HG03342 (cell line): Measurements from ENCODE around the gene KRT12.

Experiments
- ATAC-seq: cut with Tn5 transposase; IDR thresholded peaks from one replicate; pipeline ENCODE4 v1.9.1; 2021; ENCODE audit warnings: mild to moderate bottlenecking, moderate library complexity; ENCODE audit not compliant: unreplicated experiment

Gene KRT12

DNA sequence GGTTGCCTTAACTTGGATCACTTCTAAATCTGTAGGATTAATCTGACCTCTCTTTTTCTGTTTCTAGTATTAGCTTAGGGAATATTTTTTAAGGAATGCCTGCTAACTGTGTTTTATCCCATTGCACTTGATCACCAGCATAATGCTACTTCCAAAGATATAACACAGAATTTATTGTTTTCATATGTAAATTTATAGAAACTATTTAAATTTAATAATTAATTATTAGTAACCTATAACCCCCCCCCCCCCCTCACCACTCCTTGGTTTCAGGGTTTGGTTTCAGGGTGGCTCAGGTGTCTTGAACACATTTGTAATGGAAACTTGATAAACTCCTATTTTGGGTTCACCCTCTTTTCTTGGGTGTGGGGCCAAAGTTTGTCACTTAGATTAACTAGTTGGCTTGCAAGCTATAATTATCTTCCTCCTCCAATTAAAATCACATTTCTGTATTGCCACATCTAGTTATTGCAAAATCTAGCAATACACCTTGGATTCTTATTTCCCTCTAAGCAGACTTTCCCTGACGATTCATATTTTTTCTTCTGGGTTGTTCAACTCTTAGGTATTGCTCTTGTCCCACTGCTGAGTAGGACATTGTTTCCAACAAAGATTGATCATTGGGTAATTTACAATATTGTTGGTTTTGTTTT lies 18.3 kb downstream of the KRT12 start:
- no peak for ATAC-seq

DNA sequence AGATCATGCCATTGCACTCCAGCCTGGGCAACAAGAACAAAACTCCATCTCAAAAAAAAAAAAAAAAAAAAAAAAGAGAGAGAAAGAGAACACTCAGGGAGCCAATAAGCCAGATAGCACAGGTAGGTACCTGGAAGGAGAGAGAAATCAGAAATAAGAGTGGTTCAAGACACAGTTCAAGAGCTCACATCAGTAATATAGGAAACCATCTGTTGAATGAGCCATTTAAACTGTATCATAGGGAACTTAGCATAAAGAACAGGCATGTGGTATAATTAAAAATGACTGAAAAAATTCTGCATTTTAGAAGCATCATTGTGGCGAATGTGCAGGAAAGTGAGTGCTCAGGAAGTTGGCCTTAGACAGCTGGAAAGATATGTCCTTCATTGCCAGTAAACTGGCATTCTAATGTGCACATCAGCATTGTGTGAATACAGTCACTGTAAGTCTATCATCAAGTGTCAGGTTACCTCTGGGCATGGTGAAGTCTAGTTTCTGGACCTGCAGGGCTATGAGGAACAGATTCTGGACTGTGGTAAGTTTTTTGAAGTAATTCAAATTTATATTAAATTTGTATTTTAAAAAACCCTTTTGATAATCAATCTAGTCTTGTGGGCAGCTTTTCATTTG lies 20.4 kb downstream of the KRT12 start:
- no peak for ATAC-seq

DNA sequence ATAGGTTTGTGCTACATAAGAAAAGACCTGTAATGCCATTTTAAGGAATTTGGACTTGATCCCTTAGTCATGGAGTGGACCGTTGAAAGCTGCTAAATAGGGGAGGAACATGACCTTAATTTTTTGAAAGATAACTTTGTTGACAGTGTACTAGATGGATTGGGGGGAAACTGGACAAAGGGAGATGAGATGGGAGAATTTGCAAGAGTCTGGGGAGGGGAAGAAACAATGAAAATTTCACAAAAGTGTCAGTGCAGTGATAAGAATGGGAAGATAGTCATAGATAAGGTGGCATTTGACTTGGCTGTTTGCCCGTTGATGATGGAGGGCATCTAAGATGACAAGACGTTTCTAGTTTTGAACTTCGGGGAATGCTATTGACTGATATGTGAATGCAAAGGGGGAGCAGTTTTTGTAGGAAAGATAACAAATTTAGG lies 22.3 kb downstream of the KRT12 start:
- ATAC-seq, result no peak

DNA sequence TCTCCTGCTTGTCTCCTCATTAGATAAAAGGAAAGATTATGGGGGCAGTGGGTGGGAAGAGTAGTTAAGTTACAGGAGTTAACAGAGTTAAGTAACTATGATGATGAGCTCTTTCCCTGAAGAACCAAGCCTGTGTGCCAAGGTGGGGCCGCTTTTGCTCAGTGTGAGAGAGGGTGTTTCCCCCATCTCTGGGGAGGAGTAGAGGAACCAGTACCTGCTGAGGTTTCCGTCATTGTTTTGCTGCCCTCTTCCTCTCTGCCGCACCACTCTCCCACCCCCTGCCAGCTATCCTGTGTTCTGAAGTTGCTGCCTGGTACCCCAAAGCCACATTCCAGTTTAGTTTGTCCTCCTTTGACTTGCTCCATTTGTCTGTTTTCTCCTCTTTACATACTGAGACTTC lies 23.8 kb downstream of the KRT12 start:
- ATAC-seq, result no peak

DNA sequence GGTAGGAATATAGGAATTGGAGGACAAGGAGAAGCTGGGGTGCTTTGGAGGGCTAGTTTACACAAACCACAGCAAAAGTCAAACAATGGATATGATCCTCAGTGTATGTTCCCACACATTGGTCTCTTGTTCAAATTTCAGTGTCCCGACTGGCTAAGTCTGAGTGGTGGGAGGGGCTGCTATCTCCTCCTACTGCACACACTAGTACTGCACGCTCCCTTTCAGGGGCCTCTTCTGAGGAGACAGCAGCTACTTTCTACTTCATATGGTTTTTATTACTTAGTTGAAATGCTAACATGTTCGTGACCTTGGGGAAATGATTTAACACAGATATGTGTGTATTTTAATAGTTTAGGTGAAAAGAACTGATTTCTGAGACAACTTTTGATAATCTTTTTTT lies 25.8 kb downstream of the KRT12 start:
- no peak for ATAC-seq

DNA sequence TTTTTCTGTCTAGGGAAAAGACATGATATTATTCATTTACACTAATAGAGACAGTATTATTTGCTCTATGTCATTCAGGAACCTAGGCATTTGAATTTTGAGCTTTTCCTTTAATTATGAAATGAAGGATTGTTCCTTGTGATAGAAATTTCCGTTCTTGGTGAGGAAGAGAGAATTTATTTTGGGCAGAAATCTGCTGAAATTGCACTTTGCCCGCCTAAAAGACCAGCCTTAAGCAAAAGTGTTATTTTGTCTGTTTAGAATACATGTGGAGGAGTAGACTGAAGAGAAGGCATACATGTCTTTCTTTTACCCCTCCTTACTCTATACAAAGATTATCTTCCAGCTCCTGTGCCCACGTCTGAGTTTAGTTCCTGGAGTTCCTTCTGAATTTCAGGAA lies 27.8 kb downstream of the KRT12 start:
- ATAC-seq, result no peak

DNA sequence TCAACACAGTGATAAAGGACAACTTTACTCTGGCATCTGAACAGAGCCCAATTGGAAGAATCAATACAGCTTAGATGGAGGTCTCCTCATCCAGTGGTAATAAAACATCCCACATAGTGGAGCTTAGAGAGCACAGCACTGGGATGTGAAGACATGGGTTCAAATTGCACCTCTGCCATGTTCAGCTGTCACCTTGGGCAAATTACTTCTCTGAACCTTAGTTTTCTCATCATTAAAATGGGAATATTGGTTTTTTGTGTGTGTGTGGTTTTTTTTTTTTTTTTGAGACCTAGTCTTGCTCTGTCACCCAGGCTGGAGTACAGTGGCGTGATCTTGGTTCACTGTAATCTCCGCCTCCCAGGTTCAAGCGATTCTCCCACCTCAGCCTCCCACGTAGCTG lies 31.0 kb downstream of the KRT12 start:
- no peak for ATAC-seq

DNA sequence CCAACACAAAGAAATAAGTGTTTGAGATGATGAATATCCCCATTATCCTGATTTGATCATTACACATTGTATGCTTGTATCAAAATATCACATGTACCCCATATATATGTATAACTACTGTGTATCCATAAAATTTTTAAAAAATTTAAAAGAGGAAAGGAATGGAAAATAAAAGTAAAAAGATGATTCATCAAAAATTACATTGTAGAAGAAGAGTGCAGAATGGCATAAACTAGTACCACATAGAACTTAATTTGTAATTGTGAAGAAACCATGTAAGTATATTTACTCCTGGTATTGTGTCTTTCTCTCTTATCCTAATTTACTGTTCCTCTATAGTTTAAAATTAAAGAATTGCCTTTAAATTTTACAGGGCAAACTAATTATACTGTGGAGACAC lies 33.1 kb downstream of the KRT12 start:
- ATAC-seq, result no peak

DNA sequence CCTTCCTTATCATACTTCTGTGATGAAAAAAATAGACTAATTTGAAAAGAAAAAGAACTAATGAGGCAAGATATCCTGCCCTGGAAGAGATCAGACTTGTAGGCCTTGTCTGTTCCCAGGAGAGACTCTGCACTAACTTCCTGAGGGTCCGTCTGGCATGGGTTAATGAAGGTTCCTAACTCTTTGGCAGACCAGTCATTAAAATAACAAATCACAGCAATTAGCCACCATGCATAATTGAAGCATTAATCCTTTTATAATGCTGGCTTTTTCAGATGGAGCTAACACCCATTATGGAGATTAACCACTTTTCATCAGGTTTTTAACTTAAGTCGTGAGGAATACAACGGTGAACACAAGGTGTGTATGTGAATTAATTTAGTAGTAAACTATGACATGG lies 34.2 kb downstream of the KRT12 start:
- ATAC-seq, result no peak

DNA sequence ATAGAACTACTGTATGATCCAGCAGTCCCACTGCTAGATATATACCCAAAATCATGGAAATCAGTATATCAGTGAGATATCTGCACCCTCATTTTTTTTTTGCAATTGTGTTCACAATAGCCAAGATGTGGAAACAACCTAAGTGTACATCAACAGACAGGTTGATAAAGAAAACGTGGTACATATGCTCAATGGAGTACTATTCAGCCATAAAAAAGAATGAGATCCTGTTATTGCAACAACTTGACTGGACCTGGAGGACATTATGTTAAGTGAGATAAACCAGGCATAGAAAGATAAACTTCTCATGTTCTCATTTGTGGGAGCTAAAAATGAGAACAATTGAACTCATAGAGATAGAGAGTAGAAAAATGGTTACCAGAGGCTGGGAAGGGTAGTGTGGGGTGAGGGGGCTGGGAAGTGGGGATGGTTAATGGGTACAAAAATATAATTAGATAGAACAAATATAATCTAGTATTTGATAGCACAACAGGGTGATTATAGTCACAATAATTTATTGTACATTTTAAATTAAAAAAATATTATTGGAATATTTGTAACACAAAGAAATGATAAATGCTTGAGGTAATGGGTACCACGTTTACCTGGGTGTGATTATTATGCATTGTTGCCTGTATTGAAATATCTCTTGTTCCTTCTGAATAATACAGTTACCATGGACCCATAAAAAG lies 36.8 kb downstream of the KRT12 start:
- no peak for ATAC-seq

DNA sequence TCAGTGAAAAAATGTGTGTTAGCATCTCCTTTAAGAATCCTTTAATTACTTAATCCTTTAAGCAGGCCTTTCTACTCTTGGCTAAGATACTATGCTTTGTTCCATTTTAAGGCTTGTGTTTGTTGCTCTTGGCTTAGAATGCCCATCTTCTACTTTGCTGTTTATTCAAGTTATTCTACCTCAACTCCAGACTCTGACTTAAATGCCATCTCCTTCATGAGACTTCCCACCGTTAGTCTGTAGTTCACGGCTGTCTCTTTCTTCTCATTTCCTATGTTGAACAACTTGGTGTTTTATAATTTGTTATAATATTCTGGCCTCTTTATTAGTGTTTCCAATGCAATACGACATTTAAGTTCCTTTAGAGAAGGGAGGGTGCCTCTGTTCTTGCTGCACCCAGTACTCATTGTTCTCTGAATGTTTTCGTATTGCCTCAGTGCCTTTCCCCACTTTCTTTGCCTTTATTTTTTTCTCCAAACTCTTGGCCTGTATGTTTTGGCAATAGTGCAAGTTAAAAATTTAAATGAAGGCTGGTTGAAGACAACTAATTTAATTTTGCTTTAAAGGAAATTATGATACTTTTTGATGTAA lies 38.5 kb downstream of the KRT12 start:
- no peak for ATAC-seq

DNA sequence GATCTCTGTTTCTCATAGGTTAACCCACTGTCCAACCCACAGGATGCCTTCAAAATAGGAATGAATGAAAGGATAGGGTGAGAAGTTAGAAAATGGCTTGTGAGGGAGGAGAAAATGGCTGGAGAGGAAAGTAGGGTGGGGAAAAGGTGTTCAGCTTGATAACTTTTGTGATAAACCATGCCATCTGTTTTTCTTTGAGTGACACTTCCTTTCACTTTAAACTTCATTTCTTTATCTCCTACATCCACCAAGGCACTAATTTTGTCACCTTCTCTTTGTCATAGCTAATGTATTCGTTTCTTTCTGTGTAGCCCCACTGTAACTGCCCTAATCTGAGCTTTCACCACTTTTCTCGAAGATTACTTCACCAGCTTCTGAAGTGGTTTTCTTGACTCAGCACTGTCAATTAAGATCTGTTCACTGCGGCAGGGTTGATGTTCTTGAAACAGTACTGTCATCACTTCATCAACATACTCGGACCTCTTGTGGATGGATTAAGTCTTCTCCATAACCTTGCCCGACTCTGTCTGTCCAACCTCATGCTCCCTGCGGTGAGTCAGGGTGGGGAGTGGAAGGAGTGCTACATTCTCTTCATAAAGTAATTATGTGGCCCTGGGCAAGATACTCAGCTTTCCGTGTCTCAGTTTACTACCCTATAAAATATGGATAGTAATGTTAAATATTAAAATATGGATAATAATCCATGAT lies 39.1 kb downstream of the KRT12 start:
- no peak for ATAC-seq

DNA sequence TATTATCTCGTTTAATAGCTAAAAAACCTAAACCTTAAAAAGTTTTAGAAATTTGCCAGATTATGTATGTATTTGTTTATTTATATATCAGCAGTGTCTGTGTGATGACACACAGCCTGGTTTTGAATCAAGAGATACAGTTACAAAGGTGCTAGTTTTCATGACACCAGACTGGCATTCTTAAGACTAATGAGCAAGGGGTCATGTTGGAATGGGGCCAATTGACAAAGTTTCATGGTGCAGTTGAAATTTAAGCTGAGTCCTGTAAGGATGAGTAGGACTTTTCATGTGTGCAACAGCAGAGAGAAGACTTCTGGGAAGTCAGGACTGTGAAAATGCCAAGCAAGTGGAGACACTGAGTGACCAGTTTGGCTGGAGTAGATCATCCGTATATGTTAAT lies 41.4 kb downstream of the KRT12 start:
- no peak for ATAC-seq

DNA sequence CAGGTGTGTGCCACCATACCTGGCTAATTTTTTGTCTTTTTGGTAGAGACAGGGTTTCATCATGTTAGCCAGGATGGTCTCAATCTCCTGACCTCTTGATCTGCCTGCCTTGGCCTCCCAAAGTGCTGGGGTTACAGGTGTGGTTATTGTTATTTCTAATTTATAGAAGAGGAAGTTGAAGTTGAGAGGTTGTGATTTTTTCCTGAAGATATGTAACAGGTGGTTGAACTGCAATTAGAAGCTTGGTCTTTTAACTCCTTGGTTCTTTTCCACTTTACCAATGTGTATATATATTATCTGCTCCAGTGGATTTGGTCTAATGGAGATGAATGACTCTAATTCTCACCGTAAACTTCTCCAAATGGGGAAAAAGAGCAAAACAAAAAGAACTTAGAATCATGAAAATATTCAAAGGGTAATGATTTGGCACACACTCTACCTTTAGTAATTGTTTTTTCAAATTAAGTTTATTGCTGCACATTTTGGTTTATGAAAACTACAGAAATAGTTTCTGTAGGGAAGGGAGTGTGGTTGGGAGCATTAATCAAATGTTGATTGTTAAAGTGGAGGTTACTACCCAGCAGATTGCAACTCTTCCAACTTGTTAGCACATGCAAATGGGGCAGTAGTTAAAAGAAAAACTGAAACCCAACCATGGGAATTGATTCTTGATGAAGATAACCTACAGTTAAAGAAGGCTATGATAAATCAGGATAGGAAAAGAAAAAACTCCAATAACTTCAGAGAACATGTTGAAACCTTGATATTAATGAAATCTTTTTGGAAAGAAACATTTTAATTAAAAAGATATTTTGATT lies 42.8 kb downstream of the KRT12 start:
- no peak for ATAC-seq

DNA sequence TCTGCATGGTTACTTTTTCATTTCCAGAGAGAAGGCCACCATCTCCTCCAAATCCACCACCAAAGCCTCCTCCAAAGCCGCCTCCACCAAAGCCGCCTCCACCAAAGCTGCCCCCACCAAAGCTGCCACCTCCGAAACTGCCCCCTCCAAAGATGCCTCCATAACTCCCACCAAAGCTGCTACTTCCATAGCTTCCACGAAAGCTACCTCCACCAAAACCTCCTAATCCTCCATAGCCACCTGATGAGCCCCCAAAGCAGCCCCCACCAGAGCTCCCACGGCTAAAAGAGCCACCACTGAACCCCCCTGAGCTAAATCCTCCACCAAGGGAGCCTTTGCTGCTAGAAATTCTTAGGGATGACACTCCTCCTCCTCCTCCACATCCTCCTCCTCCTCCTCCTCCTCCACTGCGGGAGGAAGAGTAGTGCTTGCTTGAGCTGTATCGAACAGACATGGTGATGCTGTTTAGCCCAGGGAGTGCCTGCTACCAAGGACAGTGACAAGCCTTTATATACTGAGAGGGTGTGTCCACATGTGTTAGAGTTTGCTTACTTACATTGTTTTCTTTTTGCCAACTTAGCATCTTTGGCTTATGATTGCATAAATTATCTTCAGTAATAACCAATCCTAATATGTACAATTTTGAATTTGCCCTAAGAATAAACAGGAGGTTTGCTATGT lies 44.8 kb downstream of the KRT12 start, which contains the start of gene KRT10:
Gene KRT10, minus strand, starts transcription at position 483 of the 681 bp plus-strand sequence. Its CDS starts 29 bp downstream, at position 454.
- ATAC-seq, result no peak

DNA sequence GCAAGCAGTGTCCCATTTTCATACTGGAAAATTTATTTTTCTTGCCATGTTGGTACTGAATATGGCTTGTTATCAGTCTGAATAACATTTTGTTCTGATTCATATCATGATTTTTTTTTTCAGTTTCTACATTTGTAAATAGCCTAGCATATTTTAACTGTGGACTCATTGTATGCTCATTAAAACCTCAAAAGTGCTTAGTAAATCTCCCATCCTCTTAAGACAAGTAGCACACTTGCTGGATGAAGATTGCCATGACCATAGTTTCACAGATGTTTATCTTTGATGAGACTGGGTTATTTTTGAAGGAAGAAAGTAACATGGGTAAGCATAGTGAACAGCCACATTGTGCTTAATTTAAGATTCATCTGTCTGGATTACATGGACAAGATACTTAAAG lies 45.5 kb downstream of the KRT12 start:
- no peak for ATAC-seq

DNA sequence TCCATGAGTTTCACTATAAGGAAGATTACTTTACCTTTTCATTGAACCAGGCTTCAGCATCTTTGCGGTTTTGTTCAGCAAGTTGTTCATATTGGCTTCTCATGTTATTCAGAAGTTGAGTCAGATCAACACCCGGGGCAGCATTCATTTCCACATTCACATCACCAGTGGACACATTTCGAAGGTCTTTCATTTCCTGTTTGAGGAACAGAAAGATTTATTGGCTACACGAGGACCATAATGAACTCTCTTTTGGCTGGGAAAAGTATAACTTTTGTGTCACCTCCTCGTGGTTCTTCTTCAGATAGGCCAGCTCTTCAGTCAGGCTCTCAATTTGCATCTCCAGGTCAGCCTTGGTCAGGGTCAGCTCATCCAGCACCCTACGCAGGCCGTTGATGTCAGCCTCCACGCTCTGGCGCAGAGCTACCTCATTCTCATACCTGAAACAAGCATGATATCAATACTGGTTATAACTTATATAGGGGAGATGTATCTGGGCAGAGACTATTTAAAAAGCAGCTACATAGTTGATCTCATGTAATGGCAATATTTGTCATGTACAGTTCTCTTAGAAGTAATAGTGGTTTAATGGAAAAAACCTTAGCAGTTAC lies 46.7 kb downstream of the KRT12 start:
- no peak for ATAC-seq

DNA sequence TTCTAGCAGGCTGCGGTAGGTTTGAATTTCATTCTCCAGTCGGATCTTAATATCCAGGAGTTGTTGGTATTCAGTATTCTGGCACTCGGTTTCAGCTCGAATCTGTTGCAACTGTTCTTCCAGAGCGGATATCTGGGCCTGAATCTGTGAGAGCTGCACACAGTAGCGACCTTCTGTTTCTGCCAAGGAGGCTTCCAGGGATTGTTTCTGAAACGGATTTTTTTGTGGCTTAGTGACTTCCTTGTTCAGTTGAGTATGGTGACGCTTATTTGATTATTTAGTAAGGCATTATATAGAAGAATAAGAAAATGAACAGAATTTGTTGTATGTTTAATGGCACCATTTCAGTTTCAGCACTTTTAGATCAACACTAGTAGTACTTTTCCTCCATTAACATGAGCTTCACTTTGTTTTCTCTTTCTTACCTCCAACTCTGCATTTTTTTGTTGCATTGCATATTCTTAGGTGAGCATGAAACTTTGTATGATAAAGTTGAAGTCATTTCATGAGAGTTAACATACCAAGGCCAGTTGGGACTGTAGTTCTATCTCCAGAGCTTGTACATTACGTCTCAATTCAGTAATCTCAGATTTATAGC lies 47.4 kb downstream of the KRT12 start:
- ATAC-seq, result no peak
